KG1 (cell line): ENCODE results near the gene LENG1.
"Not testable (repeated sequence)": the region's sequence is repeated elsewhere in the genome, so short reads cannot be mapped to it uniquely, and the experiment has no call there.

Experiments
- DNase-seq: peaks from one replicate; lab custom pipeline; 2025; lab: John Stamatoyannopoulos, UW

The LENG1 gene

DNA sequence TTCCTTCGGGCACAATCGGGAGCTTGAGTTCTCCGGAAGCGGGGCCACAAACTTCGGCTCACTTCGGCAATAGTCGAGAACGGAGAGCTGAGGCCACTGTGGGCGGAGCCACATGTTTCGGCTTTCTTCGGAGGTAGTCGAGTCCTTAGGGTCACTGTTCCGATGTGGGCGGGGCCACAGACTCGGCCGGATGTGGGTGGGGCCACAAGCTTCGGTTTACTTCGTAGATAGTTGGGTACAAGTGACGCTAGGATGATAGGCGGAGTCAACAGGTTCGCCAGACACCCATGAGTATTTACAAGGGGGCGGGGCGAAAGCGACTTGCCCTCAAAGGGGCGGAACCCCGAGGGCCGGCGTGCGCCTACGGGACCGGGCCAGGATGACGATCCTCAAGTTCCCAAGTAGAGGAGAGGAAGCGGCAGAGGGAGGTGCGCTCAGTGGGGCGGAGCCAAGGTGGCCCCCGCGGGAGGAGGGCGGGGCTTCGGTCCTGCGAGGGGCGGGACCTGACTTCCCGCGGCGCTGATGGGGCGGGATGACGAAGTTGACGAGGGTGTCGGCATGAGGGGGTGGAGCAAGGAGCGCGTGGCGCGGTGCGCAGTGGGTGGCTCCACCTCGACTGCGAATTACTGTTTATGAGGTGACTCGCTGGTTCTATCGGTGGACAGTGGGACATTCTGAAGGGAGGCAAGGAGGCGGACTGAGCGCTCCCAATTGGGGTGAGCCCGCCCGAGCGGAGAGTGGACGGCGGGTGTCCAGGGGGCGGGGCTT, 30.4 kb upstream of the LENG1 start:
- peak; percentile 100 for DNase-seq

DNA sequence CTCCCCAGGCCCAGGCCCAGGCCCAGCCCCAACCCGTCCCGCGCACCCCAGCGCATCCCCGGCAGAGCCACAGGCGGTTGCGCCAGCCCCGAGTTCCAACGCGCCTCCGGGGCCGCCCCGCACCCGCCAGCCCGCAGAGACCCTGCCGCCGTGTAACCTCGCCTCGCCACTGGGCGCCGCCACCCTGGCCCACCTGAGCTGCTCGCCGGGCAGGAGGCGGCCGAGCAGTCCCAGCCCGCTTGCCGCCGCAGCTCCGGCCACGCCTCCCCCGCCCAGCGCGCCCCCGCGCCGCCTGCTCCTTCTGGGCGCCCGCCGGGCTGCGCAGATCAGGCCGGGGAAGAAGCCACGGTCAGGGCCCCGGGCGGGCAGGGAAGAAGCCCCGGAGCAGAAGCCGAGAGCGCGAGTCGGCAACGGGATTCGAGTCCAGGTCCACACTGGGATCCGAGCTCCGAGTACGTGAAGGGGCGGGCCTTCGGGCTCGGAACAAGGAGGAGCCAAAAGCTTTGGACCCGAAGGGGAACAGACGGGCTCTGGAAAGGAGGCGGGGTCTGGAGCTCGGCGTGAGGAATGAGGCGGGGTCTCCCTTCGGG, 29.7 kb upstream of the LENG1 start, which contains the start of gene MBOAT7:
TSS of gene MBOAT7 (minus strand) at position 436 of the 590 bp plus-strand sequence. CDS start 1,072 bp downstream, outside the sequence.
- no peak for DNase-seq

DNA sequence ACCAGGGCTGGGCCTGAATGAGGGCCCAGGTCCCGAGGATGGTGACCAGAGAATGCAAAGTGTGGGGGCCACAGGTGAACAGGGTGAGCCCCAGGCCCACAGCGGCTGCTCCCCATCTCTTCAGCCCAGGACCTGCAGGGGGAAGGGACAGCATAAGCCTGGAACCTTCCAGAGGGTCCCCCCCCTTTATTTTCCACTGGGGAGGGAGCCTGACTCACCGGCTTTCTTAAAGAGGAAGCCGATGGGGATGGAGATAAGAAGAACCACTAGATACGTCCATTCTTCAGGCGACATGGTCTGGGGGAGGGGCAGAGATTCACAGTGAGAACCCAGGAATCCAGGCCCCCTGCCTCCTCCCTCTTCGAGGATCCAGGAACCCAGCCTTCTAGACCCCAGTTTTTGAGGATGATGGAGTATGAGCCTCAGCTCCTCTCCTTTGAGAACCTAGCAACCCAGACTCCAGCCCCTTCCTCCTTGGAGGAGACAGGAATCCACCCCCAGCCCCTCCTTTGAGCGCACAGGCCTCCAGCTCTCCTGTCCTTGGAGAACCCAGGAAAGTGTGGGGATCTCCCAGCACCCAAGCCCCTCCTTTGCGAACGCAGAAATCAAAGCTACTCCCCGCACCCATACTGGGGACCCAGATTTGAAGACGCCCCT, 28.8 kb upstream of the LENG1 start:
- DNase-seq = peak; percentile 64

DNA sequence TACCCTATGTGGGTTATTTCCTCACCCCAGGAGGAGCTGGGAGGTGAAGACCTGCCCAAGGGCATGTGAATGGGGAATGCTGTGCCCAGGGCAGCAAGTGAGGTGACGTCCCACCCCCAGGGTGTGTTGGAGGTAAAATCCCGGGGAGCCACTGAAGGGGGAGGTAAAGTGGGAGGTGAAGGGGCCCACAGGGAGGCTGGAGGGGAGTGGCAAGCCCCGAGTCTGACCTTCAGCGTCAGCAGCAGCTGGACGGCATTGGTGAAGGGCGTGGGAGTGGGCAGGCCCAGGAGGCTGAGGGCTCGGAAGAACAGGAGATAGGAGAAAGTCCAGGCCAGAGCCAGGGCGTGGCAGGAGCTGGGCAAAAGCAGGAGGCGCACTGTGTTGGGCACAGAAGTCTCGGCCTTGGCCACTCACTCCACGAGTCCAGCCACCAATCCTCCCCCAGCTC, 27.4 kb upstream of the LENG1 start:
- no peak for DNase-seq

DNA sequence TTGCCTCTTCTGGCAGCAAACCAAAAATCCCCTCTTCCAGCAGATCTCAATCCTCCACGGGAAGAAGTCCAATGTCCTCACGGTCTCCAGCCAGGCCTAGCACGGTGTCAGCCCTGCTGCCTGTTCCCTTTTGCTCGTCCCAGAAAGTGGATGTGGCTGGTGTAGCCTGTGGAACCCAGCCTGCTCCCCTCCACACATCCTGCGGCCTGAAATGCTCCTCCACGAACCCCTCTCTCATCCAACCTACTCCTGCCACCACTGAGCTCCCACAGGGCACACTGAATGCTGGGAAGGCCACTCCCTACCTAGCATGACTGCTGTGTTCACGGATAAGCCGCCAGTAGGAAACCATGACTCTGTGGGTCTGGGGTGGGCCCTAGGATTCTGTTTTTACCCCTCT, 26.8 kb upstream of the LENG1 start:
- DNase-seq = no peak

DNA sequence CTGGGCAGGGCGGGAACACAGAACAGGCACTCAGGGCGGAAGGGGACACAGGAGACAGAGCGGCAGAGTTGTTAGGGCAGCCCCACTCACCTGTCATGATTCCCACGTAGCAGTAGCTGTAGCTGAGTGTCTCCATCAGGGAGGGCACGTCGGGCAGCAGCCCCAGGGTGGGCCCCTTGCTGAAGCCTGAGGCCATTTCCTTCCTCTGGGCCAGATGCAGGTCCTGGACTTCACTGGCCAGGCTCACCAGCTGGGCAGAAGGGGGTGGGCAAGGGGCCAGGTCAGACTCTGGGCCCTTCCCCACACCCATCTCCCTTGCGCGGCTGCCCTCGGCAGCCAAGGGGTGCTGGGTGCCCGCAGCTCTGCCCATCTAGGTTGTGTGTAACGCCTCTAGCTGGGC, 23.9 kb upstream of the LENG1 start:
- no peak for DNase-seq

DNA sequence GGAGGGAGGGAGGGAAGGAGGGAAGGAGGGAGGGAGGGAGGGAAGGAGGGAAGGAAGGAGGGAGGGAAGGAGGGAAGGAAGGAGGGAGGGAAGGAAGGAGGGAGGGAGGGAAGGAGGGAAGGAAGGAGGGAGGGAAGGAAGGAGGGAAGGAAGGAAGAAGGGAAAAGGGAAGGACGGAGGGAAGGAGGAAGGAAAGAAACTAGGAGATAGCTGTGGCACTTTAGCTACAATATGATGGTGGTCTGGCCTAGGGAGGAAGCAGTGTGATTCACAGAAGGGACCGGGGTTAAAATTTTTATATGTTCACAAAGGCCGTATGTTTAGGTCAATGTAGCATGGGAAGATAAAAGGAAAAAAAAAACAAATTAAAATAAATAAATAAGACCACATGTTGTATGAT, 22.4 kb upstream of the LENG1 start:
- not testable (repeated sequence) for DNase-seq

DNA sequence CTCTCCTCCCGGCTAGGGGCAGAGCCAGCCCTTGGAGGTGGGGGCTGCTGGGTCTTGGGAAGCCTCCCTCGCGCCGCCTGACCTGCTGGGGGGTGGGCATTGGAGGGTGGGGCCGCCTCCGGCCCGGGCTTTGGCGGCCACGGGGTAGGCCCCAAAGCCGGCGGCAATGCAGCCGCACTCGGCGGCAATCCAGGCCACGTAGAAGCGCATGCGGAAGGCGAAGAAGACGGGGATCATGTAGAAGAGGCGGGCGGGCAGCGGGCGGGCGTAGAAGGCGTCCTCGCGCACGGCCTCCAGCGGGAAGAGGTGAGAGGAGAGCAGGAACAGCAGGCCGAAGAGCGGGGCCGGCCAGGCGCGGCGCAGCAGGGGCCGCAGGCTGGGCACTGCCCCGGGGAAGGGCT, 21.2 kb upstream of the LENG1 start:
- DNase-seq = no peak

DNA sequence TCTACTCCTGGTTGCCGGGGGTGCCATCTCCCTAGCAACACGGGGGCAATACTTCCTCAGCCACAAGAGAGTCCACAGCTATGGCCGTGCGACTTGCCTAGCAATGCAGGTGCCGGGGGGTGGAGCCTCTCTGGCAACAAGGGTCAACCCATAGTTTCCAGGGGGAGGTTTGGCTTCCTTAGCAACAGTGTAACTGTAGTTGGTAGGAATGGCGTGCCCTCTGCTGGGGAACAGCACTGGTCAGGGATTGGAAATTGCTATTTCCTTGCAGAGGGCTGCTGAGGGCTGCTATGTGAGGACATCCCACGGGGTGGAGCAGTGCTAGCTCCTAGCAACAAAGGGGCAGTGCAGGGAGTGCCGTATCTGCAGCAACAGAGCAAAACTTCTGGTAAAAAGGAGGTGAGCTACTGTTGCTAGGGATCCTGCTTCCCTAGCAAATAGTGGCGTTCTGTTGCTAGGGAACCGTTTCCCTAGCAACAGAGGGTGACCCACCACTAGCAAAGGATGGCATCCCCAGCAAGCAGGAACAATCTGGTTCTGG, 20.5 kb upstream of the LENG1 start:
- no peak for DNase-seq

DNA sequence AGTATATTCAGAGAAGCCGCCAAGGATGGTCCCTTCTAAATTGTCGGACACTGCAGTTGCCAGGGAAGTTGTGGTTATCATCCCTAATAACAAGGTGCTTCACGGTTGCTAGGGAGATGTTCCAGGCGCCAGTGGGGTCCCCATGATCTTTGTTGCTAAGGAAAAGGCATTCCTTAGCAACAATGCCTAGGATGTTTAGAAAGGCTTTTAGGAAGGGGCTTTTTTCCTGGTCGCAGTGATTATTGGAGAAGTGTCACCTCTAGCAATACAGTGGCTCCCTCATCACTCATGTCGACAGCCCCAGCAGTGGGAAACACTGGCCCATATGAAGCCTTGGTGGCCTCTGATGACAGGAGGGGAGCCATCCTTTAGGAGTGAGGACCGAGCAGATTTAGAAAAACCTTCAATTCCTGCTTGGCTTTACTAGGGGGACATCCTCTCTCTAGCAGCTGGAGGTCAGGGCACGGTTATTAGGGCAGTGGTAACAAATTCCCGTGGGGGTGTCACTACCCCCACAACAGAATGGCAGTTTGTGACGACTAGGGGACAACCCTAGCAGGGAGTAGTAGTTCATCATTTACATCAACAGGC, 19.8 kb upstream of the LENG1 start:
- no peak for DNase-seq

DNA sequence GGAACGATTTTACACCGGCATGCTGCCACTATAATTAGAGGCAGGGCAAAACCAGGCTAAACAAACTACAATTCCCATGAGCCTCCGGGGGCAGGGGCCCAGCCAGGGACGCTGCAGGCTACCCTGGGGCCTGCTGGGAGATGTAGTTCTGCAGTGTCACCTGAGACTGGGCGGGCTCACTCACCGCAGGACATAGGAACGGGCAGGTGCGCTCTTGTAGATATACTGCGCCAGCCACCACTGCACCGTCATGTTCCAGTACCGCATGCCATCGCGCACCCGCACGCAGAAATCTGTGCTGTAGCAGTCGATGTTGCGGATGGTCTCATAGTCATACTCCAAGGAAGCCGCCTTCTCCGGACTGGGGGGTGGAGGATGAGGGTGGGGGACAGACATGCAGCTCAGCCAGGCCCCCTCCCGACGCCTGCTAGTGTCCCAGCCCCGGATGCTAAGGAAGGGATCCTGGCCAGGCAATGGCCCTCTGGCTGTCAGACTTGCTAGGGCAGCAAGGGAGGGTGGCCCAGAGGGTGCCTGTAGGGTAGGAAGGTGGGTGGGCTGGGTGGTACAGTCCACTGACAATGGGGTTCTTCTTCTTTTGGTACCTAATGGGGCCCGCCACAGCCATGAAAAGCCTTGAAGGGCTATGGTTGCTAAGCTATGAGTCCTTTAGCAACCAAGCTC, 19.2 kb upstream of the LENG1 start:
- no peak for DNase-seq

DNA sequence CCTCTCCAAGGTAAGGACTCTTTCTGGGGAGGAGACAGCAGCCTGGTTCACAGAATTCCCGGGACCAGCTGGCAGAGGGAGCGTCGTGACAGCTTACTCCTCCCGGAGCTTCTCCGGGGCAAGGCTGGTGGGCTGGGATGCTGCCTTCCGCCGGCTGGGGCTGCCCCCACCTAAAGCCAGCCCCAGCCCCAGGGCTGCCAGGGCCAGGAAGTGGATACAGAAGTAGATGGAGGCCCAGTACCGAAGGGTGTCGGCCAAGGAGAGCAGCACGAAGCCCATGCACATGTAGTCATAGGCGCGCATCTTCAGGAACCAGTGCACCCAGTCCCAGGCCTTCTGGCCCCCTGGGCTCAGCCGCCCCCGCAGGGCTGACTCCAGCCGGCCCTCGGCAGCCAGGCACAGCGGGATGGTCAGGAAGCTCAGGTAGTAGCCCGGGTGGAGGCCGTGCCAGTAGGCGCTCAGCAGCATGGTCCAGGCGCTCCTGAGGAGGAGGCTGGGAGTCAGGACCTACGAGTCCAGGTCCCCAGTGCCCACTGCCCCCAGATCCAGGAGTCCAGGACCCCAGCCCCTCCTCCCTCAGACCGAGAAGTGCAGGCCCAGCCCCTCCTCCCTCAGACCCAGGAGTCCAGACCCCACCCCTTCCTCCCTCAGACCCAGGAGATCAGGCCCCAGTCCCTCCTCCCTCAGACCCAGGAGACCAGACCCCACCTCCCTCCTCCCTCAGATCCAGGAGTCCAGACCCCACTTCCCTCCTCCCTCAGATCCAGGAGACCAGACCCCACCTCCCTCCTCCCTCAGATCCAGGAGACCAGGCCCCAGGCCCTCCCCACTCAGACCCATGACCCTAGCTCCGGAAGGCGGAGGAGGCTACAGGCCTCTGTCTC, 14.7 kb upstream of the LENG1 start:
- DNase-seq = no peak

DNA sequence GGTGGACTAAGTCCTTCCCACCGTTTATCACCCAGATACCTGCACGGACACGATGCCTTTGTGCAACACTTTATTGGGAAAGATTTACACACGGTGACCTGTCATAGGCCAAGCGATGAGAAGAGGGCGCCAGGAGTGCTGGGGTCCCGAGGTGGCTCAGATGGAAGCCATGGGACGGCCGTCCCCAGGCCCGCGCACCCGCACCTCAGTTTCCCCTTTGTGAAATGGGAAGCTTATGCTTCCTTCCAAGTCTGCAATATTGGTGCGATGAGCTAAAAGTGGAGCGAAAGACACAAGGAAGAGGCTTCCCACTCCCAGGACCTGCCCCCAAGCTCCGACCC, 13.8 kb upstream of the LENG1 start:
- no peak for DNase-seq

DNA sequence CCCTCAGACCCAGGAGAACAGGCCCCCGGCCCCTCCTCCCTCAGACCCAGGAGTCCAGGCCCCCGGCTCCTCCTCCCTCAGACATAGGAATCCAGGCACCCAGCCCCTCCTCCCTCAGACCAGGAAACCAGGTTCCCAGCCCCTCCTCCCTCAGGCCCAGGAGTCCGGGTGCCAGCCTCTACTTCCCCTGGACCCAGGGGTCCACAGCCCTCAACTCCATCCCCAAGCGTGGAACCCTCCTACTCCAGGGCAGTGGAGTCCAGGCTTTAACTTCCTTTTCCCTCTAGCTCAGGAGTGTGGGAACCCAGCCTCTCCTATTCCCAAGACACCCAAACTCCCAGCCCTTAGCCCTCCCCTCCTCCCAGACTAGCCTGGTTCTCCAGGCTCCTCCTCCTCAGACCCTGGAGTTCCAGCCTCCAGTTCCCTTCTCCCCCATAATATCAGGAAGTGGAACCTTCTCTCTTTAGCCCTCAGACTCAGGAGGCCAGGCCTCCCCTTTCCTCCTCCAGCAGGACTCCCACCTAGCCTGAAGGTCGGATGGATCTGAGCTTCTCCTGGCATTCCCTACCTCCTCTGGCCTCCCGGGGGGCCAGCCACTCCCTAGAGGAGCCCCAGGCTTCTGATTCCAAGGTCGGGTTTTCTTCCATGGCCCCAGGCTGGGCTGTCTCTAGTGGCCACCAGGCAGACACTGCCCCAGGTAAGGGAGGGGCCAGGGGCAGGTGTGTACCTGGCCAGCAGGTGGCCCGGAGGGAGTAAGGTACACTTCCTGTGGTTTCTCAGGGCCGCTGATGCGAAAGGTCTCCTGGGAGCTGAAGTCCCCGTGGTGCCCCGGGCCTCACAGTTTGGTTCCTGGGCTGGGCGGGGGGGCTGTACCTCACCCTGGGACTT, 13.2 kb upstream of the LENG1 start, which contains the start of gene TMC4:
TSS of gene TMC4 (minus strand) at position 690 of the 888 bp plus-strand sequence. CDS start at position 647, 43 bp downstream.
- no peak for DNase-seq

DNA sequence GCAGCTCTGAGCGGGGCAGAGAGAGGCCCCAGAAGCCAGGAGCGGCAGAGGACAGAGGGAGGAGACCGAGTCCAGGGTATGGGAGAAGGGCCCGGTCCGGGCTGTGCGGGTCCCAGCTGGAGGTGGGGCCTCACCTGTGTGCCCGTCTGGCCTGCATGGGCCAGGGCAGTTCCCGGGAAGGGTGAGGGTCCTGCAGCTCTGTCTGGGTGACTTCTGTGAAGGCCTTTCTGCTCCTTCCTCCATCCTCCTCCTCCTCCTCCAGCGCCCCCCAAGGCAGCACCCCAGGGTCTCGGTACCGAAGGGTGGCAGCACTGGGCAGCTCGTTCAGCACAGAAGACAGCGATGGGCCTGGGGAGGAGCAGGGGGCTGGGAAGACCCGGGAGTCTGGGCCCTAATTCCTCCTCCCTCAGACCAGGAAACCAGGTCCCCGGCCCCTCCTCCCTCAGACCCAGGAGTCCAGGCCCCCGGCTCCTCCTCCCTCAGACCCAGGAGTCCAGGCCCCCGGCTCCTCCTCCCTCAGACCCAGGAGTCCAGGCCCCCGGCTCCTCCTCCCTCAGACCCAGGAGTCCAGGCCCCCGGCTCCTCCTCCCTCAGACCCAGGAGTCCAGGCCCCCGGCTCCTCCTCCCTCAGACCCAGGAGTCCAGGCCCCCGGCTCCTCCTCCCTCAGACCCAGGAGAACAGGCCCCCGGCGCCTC, 12.4 kb upstream of the LENG1 start:
- not testable (repeated sequence) for DNase-seq

DNA sequence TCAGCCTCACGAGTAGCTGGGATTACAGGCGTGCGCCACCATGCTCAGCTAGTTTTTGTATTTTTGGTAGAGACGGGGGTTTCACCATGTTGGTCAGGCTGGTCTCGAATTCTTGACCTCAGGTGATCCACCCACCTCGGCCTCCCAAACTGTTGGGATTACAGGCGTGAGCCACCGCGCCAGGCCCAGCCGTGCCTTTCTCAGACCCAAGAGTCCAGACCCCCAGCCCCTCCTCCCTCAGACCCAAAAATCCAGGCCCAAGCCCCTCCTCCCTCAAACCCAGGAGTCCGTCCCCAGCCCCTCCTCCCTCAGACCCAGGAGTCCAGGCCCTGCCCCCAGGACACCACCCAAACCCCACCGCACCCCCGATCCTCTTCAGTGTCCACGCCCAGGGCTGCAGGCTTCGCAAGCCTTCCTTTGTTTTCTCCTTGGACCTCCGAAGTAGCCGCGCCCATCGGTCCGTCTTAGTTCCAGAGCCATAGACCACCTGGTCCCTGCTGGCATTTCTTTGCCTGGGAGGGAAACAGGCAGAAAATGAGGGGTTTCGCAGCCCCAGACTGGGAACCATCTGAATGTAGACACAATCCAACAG, 9.7 kb upstream of the LENG1 start:
- DNase-seq = no peak

DNA sequence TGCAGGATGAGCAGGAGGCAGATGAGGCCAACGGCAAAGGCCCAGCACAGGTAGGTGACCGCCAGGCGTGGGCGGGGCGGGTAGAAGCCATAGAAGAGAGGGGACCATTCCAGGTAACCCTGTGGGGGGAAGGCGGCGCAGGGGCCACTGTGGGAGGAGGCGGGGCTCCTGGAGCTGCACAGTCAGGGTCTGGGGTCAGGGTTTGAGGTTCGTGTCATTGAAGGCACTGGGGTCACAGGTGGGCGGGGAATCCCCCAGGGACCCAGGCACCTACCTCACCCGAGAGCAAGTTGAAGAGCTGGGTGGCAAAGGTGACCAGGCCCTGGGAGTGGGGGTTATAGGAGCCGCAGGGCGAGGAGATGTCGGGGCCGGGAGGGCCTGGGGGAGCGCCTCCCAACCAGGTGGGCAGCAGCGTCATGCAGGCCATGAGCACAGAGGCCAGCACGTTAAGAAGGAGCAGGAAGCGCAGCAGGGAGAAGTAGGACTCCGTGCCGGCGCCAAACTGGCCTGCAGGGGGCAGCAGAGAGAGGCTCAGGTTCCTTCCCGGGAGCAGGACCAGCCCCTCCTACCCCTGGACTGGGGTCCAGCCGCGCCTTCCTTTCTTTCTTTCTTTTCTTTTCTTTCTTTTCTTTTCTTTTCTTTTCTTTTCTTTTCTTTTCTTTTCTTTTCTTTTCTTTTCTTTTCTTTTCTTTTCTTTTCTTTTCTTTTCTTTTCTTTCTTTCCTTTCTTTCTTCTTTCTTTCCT, 8.8 kb upstream of the LENG1 start:
- DNase-seq = peak; percentile 89

DNA sequence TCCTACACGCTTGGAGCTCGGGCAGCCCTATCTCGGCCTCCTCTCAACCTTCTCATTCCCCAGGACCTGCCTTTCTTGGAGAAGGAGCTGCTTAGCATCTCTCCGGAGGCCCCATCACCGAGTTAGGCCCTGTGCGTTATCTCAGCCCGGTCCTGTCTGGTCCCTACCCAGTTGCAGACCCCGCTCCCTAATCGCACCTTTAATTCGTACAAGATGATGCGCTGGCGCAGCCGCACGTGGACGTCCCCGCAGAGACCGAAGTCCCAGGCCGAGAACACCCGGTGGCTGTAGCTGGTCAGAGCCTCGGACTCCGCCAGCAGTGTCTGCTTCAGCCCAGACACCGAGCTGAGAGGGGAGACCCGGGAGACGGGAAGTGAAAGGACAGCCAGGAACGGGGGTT, 5.7 kb upstream of the LENG1 start:
- DNase-seq = no peak
